WTC11 (cell line): Measurements from ENCODE around the gene HLA-DOB. TPM values are rescaled to one million over a fixed set of nuclear protein-coding genes. Genes with fewer than 3 reads are reported as not detected.

Experiments used
- ATAC-seq: fragments of 200-7000 bp; cut with Tn5 transposase; 2 replicates; pipeline ENCODE4 v1.10.0; 2021; ENCODE audit warnings: mild to moderate bottlenecking, moderate library complexity
- CTCF ChIA-PET: fragments of 300-600 bp; sonication (Branson Sonifier 250); formaldehyde crosslinking; loops from one replicate; lab custom pipeline; 2021; ENCODE audit warnings: antibody characterized with exemption; lab: Charles Lee
- POLR2A ChIA-PET: fragments of 350-600 bp; sonication (Branson Sonifier 250); formaldehyde crosslinking; loops from one replicate; lab custom pipeline; 2021; ENCODE audit warnings: antibody characterized with exemption; lab: Charles Lee
- DNase-seq: peaks from one replicate; pipeline ENCODE4 v3.0.0; 2021; ENCODE audit warnings: low spot score
- H3K27ac Mint-ChIP-seq: 2 replicates; pipeline ENCODE4 v1.8.0; 2021; ENCODE audit warnings: mixed read lengths
- H3K27me3 Mint-ChIP-seq: 2 replicates; pipeline ENCODE4 v1.8.0; 2021; ENCODE audit warnings: low read depth, mild to moderate bottlenecking, moderate library complexity, mixed read lengths
- H3K36me3 Mint-ChIP-seq: 2 replicates; pipeline ENCODE4 v1.8.0; 2021; ENCODE audit warnings: mixed read lengths
- H3K4me1 Mint-ChIP-seq: 2 replicates; pipeline ENCODE4 v1.8.0; 2022; ENCODE audit warnings: mixed read lengths
- H3K4me3 Mint-ChIP-seq: 2 replicates; pipeline ENCODE4 v1.8.0; 2021; ENCODE audit warnings: mild to moderate bottlenecking, moderate library complexity, mixed read lengths
- H3K9me3 Mint-ChIP-seq: 2 replicates; pipeline ENCODE4 v1.8.0; 2021; ENCODE audit warnings: mixed read lengths
- FOXJ3 ChIP-seq: sonication (generic); formaldehyde crosslinking; IDR thresholded peaks from 2 replicates; pipeline ENCODE4 v1.9.0; 2021; ENCODE audit warnings: missing genetic modification reagents, mild to moderate bottlenecking, borderline replicate concordance
- GRHL2 ChIP-seq: fragments of 250-450 bp; sonication (Bioruptor Pico); IDR thresholded peaks from 2 replicates; pipeline ENCODE4 v1.8.0; 2022; ENCODE audit warnings: mild to moderate bottlenecking, moderate library complexity; ENCODE audit not compliant: insufficient replicate concordance, severe bottlenecking
- GTF2I ChIP-seq: fragments of 250-450 bp; sonication (Bioruptor Pico); conservative IDR thresholded peaks from 2 replicates; pipeline ENCODE4 v1.4.0; 2021; ENCODE audit warnings: mild to moderate bottlenecking
- HMGA2 ChIP-seq: fragments of 250-450 bp; sonication (Bioruptor Pico); IDR thresholded peaks from 2 replicates; pipeline ENCODE4 v1.4.0; 2021; ENCODE audit warnings: mild to moderate bottlenecking, moderate library complexity
- RELA ChIP-seq: sonication (generic); formaldehyde crosslinking; IDR thresholded peaks from 2 replicates; pipeline ENCODE4 v1.8.1; 2022; ENCODE audit warnings: missing genetic modification reagents, mild to moderate bottlenecking, borderline replicate concordance
- SMAD3 ChIP-seq: sonication (generic); formaldehyde crosslinking; IDR thresholded peaks from 2 replicates; pipeline ENCODE4 v1.8.0; 2022; ENCODE audit warnings: missing genetic modification reagents, mild to moderate bottlenecking, borderline replicate concordance
- SP1 ChIP-seq: sonication (generic); formaldehyde crosslinking; conservative IDR thresholded peaks from 2 replicates; pipeline ENCODE4 v1.8.1; 2022; ENCODE audit warnings: missing genetic modification reagents
- ZNF138 ChIP-seq: sonication (generic); formaldehyde crosslinking; conservative IDR thresholded peaks from 2 replicates; pipeline ENCODE4 v1.8.1; 2022; ENCODE audit warnings: mild to moderate bottlenecking, moderate library complexity, missing genetic modification reagents
- ZNF317 ChIP-seq: sonication (generic); formaldehyde crosslinking; IDR thresholded peaks from 2 replicates; pipeline ENCODE4 v1.8.1; 2023; ENCODE audit warnings: low read depth, mild to moderate bottlenecking, moderate library complexity, missing genetic modification reagents, borderline replicate concordance
- ZNF671 ChIP-seq: fragments of 250-450 bp; sonication (Bioruptor Pico); IDR thresholded peaks from 2 replicates; pipeline ENCODE4 v1.8.0; 2021; ENCODE audit warnings: mild to moderate bottlenecking
- total RNA-seq: library from RNA; stranded (reverse); gene quantifications from 3 replicates; pipeline ENCODE4 v1.2.3, GENCODE V29; 2021
- TF ChIP-seq, protein P1 (sequence below): sonication (generic); formaldehyde crosslinking; IDR thresholded peaks from 2 replicates; pipeline ENCODE4 v1.8.1; 2023; ENCODE audit warnings: mild to moderate bottlenecking, missing genetic modification reagents, borderline replicate concordance
- TF ChIP-seq, protein P2 (sequence below): fragments of 250-450 bp; sonication (Bioruptor Pico); IDR thresholded peaks from 2 replicates; pipeline ENCODE4 v1.9.0; 2021; ENCODE audit warnings: mild to moderate bottlenecking
- TF ChIP-seq, protein P3 (sequence below): sonication (generic); formaldehyde crosslinking; IDR thresholded peaks from 2 replicates; pipeline ENCODE4 v1.8.0; 2022; ENCODE audit warnings: mild to moderate bottlenecking, missing genetic modification reagents
- TF ChIP-seq, protein P4 (sequence below): fragments of 250-450 bp; sonication (Bioruptor Pico); IDR thresholded peaks from 2 replicates; pipeline ENCODE4 v1.9.0; 2021; ENCODE audit warnings: moderate library complexity, mild to moderate bottlenecking, inconsistent platforms, borderline replicate concordance
- TF ChIP-seq, protein P5 (sequence below): sonication (generic); formaldehyde crosslinking; IDR thresholded peaks from 2 replicates; pipeline ENCODE4 v1.8.0; 2023; ENCODE audit warnings: mild to moderate bottlenecking, missing genetic modification reagents
- TF ChIP-seq, protein P6 (sequence below): fragments of 200-600 bp; IDR thresholded peaks from 2 replicates; pipeline ENCODE4 v1.8.0; 2022; ENCODE audit warnings: antibody characterized with exemption
- TF ChIP-seq, protein P7 (sequence below): sonication (generic); formaldehyde crosslinking; conservative IDR thresholded peaks from 2 replicates; pipeline ENCODE4 v1.8.1; 2023; ENCODE audit warnings: mild to moderate bottlenecking, low read depth, missing genetic modification reagents, moderate library complexity
- TF ChIP-seq, protein P8 (sequence below): sonication (generic); formaldehyde crosslinking; IDR thresholded peaks from 2 replicates; pipeline ENCODE4 v1.8.1; 2023; ENCODE audit warnings: mild to moderate bottlenecking, missing genetic modification reagents, moderate library complexity

Gene HLA-DOB
- total RNA-seq, 1 experiment from 2014 or later = 0.15 TPM

DNA sequence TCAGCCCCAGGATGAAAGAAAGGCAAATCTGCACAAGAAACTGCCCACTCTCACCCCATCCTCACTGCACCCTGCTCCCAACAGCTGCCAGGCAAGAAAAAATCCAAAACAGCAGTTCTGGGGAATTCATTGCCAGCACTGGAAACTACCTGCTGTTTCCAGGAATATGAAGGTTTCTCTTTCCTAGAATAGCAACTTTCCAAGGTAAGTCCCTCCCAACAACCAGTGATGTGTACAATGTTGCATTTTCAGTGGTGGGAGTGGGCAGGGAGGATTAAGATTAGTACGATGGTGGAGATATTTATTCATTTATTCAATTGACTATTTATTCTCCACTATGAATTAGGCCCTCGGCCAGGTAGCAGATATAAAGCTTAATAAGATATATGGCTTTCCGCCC is 10.2 kb upstream of the HLA-DOB start:
- Mint-ChIP-seq H3K27ac (no peak overlapping the region), H3K36me3 (peaks cover 7% of the 10 kb centered on the region; the same call in 1 of the 2 replicates), H3K4me1 (peaks cover 9% of the 10 kb centered on the region), H3K9me3 (no peaks in the 10 kb centered on the region), H3K27me3 (no peaks in the 10 kb centered on the region), H3K4me3 (no peak overlapping the region)
- POLR2A ChIA-PET = interaction anchor here (1.2 kb wide), 1 partner anchor 11 kb away, joined by 4 read pairs; the partner anchor contains the start of gene TAP2
- ATAC-seq (no peak), DNase-seq (no peak)
- TF ChIP-seq, protein P1, sequence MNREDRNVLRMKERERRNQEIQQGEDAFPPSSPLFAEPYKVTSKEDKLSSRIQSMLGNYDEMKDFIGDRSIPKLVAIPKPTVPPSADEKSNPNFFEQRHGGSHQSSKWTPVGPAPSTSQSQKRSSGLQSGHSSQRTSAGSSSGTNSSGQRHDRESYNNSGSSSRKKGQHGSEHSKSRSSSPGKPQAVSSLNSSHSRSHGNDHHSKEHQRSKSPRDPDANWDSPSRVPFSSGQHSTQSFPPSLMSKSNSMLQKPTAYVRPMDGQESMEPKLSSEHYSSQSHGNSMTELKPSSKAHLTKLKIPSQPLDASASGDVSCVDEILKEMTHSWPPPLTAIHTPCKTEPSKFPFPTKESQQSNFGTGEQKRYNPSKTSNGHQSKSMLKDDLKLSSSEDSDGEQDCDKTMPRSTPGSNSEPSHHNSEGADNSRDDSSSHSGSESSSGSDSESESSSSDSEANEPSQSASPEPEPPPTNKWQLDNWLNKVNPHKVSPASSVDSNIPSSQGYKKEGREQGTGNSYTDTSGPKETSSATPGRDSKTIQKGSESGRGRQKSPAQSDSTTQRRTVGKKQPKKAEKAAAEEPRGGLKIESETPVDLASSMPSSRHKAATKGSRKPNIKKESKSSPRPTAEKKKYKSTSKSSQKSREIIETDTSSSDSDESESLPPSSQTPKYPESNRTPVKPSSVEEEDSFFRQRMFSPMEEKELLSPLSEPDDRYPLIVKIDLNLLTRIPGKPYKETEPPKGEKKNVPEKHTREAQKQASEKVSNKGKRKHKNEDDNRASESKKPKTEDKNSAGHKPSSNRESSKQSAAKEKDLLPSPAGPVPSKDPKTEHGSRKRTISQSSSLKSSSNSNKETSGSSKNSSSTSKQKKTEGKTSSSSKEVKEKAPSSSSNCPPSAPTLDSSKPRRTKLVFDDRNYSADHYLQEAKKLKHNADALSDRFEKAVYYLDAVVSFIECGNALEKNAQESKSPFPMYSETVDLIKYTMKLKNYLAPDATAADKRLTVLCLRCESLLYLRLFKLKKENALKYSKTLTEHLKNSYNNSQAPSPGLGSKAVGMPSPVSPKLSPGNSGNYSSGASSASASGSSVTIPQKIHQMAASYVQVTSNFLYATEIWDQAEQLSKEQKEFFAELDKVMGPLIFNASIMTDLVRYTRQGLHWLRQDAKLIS = no peak
- no peak for TF ChIP-seq ZNF671 (CRISPR knock-in tag)
- TF ChIP-seq, protein P2, sequence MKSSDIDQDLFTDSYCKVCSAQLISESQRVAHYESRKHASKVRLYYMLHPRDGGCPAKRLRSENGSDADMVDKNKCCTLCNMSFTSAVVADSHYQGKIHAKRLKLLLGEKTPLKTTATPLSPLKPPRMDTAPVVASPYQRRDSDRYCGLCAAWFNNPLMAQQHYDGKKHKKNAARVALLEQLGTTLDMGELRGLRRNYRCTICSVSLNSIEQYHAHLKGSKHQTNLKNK (CRISPR knock-in tag) = no peak
- TF ChIP-seq ZNF138 (CRISPR knock-in tag) = no peak
- TF ChIP-seq, protein P3, sequence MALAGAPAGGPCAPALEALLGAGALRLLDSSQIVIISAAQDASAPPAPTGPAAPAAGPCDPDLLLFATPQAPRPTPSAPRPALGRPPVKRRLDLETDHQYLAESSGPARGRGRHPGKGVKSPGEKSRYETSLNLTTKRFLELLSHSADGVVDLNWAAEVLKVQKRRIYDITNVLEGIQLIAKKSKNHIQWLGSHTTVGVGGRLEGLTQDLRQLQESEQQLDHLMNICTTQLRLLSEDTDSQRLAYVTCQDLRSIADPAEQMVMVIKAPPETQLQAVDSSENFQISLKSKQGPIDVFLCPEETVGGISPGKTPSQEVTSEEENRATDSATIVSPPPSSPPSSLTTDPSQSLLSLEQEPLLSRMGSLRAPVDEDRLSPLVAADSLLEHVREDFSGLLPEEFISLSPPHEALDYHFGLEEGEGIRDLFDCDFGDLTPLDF = no peak
- TF ChIP-seq, protein P4, sequence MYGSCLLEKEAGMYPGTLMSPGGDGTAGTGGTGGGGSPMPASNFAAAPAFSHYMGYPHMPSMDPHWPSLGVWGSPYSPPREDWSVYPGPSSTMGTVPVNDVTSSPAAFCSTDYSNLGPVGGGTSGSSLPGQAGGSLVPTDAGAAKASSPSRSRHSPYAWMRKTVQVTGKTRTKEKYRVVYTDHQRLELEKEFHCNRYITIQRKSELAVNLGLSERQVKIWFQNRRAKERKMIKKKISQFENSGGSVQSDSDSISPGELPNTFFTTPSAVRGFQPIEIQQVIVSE (CRISPR knock-in tag) = no peak
- no peak for TF ChIP-seq GTF2I (CRISPR knock-in tag)
- no peak for TF ChIP-seq SP1
- TF ChIP-seq, protein P5, sequence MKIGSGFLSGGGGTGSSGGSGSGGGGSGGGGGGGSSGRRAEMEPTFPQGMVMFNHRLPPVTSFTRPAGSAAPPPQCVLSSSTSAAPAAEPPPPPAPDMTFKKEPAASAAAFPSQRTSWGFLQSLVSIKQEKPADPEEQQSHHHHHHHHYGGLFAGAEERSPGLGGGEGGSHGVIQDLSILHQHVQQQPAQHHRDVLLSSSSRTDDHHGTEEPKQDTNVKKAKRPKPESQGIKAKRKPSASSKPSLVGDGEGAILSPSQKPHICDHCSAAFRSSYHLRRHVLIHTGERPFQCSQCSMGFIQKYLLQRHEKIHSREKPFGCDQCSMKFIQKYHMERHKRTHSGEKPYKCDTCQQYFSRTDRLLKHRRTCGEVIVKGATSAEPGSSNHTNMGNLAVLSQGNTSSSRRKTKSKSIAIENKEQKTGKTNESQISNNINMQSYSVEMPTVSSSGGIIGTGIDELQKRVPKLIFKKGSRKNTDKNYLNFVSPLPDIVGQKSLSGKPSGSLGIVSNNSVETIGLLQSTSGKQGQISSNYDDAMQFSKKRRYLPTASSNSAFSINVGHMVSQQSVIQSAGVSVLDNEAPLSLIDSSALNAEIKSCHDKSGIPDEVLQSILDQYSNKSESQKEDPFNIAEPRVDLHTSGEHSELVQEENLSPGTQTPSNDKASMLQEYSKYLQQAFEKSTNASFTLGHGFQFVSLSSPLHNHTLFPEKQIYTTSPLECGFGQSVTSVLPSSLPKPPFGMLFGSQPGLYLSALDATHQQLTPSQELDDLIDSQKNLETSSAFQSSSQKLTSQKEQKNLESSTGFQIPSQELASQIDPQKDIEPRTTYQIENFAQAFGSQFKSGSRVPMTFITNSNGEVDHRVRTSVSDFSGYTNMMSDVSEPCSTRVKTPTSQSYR (CRISPR knock-in tag) = no peak
- TF ChIP-seq FOXJ3 (CRISPR knock-in tag) = no peak
- TF ChIP-seq GRHL2 = no peak
- TF ChIP-seq, protein P6, sequence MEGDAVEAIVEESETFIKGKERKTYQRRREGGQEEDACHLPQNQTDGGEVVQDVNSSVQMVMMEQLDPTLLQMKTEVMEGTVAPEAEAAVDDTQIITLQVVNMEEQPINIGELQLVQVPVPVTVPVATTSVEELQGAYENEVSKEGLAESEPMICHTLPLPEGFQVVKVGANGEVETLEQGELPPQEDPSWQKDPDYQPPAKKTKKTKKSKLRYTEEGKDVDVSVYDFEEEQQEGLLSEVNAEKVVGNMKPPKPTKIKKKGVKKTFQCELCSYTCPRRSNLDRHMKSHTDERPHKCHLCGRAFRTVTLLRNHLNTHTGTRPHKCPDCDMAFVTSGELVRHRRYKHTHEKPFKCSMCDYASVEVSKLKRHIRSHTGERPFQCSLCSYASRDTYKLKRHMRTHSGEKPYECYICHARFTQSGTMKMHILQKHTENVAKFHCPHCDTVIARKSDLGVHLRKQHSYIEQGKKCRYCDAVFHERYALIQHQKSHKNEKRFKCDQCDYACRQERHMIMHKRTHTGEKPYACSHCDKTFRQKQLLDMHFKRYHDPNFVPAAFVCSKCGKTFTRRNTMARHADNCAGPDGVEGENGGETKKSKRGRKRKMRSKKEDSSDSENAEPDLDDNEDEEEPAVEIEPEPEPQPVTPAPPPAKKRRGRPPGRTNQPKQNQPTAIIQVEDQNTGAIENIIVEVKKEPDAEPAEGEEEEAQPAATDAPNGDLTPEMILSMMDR = no peak
- TF ChIP-seq, protein P7, sequence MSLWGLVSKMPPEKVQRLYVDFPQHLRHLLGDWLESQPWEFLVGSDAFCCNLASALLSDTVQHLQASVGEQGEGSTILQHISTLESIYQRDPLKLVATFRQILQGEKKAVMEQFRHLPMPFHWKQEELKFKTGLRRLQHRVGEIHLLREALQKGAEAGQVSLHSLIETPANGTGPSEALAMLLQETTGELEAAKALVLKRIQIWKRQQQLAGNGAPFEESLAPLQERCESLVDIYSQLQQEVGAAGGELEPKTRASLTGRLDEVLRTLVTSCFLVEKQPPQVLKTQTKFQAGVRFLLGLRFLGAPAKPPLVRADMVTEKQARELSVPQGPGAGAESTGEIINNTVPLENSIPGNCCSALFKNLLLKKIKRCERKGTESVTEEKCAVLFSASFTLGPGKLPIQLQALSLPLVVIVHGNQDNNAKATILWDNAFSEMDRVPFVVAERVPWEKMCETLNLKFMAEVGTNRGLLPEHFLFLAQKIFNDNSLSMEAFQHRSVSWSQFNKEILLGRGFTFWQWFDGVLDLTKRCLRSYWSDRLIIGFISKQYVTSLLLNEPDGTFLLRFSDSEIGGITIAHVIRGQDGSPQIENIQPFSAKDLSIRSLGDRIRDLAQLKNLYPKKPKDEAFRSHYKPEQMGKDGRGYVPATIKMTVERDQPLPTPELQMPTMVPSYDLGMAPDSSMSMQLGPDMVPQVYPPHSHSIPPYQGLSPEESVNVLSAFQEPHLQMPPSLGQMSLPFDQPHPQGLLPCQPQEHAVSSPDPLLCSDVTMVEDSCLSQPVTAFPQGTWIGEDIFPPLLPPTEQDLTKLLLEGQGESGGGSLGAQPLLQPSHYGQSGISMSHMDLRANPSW (CRISPR knock-in tag) = no peak
- no peak for TF ChIP-seq ZNF317 (CRISPR knock-in tag)
- no peak for TF ChIP-seq HMGA2
- no peak for TF ChIP-seq RELA
- TF ChIP-seq, protein P8, sequence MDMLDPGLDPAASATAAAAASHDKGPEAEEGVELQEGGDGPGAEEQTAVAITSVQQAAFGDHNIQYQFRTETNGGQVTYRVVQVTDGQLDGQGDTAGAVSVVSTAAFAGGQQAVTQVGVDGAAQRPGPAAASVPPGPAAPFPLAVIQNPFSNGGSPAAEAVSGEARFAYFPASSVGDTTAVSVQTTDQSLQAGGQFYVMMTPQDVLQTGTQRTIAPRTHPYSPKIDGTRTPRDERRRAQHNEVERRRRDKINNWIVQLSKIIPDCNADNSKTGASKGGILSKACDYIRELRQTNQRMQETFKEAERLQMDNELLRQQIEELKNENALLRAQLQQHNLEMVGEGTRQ (CRISPR knock-in tag) = no peak
- TF ChIP-seq SMAD3 = no peak
- CTCF ChIA-PET = interaction anchor here (0.8 to 4.7 kb wide), 8 partner anchors 11 to 127 kb away, joined by 3 to 82 read pairs (median 10); partner anchors contain the start of genes HLA-DMA, TAP1 and TAP2
